Naive thymus-derived CD4-positive, alpha-beta T cell (primary cell): ENCODE measurements around the gene STRBP. TPM values are rescaled to one million over a fixed set of nuclear protein-coding genes. Genes with fewer than 3 reads are reported as not detected.
"Not testable (repeated sequence)": the region's sequence is repeated elsewhere in the genome, so short reads cannot be mapped to it uniquely, and the experiment has no call there.

Experiments used
- ATAC-seq: fragments of 150-1000 bp; cut with Tn5 transposase; 2 replicates; pipeline ENCODE4 v1.10.0; 2021; ENCODE audit warnings: mild to moderate bottlenecking, moderate library complexity
- CTCF ChIA-PET: fragments of 350-600 bp; sonication (Branson Sonifier 250); formaldehyde crosslinking; loops from one replicate; lab custom pipeline; 2021; ENCODE audit warnings: antibody characterized with exemption; lab: Charles Lee
- POLR2A ChIA-PET: fragments of 350-600 bp; sonication (Branson Sonifier 250); formaldehyde crosslinking; loops from one replicate; lab custom pipeline; 2021; ENCODE audit warnings: antibody characterized with exemption, inconsistent platforms; lab: Charles Lee
- DNase-seq, 9 donors: peaks; one replicate each; pipeline versions ENCODE4 v3.0.0 to v3.0.0-alpha.2; 2020 to 2022; ENCODE audit warnings: mixed read lengths in 1 of 9
- H3K27ac ChIP-seq: one replicate; pipeline ENCODE4 v1.7.0; 2013; ENCODE audit warnings: mild to moderate bottlenecking, low read depth, low read length, moderate library complexity
- H3K27me3 ChIP-seq, 2 donors: one replicate each; pipeline ENCODE4 v1.7.0; 2013; ENCODE audit warnings: low read length in 2 of 2, mild to moderate bottlenecking in 2 of 2, moderate library complexity in 2 of 2; ENCODE audit not compliant: control insufficient read depth in 2 of 2, insufficient read depth in 2 of 2
- H3K36me3 ChIP-seq, 3 experiments: 1 replicate in 2 of 3; 2 replicates in 1 of 3; pipeline ENCODE4 v1.7.0; 2013; ENCODE audit warnings: low read length in 3 of 3, mild to moderate bottlenecking in 3 of 3, moderate library complexity in 1 of 3; ENCODE audit not compliant: insufficient read depth in 3 of 3, control insufficient read depth in 2 of 3
- H3K4me1 ChIP-seq, 2 donors: one replicate each; pipeline ENCODE4 v1.7.0; 2013; ENCODE audit warnings: low read length in 2 of 2, mild to moderate bottlenecking in 2 of 2, moderate library complexity in 1 of 2; ENCODE audit not compliant: control insufficient read depth in 2 of 2, insufficient read depth in 2 of 2
- H3K4me3 ChIP-seq: 2 replicates; pipeline ENCODE4 v1.7.0; 2013; ENCODE audit warnings: mild to moderate bottlenecking, low read length
- H3K9me3 ChIP-seq, 3 experiments: 1 replicate in 2 of 3; 2 replicates in 1 of 3; pipeline ENCODE4 v1.7.0; 2013; ENCODE audit warnings: low read length in 3 of 3; ENCODE audit not compliant: control insufficient read depth in 2 of 3
- H3K27ac Mint-ChIP-seq, 9 donors: one replicate each; pipeline ENCODE4 v1.8.0; 2020 to 2022; ENCODE audit warnings: mixed read lengths in 9 of 9, mild to moderate bottlenecking in 8 of 9, moderate library complexity in 5 of 9, inconsistent platforms in 2 of 9
- H3K27me3 Mint-ChIP-seq, 5 donors: one replicate each; pipeline ENCODE4 v1.8.0; 2021 to 2022; ENCODE audit warnings: mixed read lengths in 5 of 5, mild to moderate bottlenecking in 1 of 5
- H3K36me3 Mint-ChIP-seq, 5 donors: one replicate each; pipeline ENCODE4 v1.8.0; 2020 to 2022; ENCODE audit warnings: mixed read lengths in 5 of 5, mild to moderate bottlenecking in 3 of 5, inconsistent platforms in 1 of 5
- H3K4me1 Mint-ChIP-seq, 7 donors: one replicate each; pipeline ENCODE4 v1.8.0; 2020 to 2022; ENCODE audit warnings: mixed read lengths in 7 of 7, mild to moderate bottlenecking in 3 of 7, inconsistent platforms in 1 of 7
- H3K4me3 Mint-ChIP-seq, 10 donors: one replicate each; pipeline ENCODE4 v1.8.0; 2020 to 2022; ENCODE audit warnings: mild to moderate bottlenecking in 10 of 10, mixed read lengths in 10 of 10, moderate library complexity in 6 of 10, inconsistent platforms in 2 of 10
- H3K9me3 Mint-ChIP-seq, 11 donors: one replicate each; pipeline ENCODE4 v1.8.0; 2020 to 2022; ENCODE audit warnings: mixed read lengths in 11 of 11, mild to moderate bottlenecking in 4 of 11, inconsistent platforms in 1 of 11, moderate library complexity in 1 of 11
- intact Hi-C, 2 donors: fragments of 100-400 bp; cut with micrococcal nuclease; formaldehyde crosslinking; loops; one replicate each; pipeline ENCODE4 v1.15.1; 2023
- polyA plus RNA-seq, 2 donors: library from polyadenylated mRNA; unstranded; fragments of 300-500 nt; fragmentation: Illumina TruSeq; gene quantifications; one replicate each; pipeline ENCODE4 v1.2.3, GENCODE V29; 2021
- total RNA-seq, 6 experiments: library from RNA in 5 of 6; stranded (reverse) in 5 of 6; gene quantifications; 1 replicate in 5 of 6; 2 replicates in 1 of 6; pipeline ENCODE4 v1.2.3 and lab custom pipeline; 2021 to 2026

The STRBP gene
- total and polyA plus RNA-seq, 7 experiments from 2014 or later = 14.5 to 28.8 (median 20.6) TPM

- ChIA-PET CTCF (no interaction called here), POLR2A (no interaction called here)
- Mint-ChIP-seq H3K36me3 (no peaks in the 10 kb centered on the region), H3K9me3 (peaks cover 0 to 22% (median 6%) of the 10 kb centered on the region in 11 donors), H3K4me1 (peaks cover 3 to 9% (median 5%) of the 10 kb centered on the region in 7 donors), H3K27ac (peak overlapping the region in 1 of 9 donors; percentile 17), H3K27me3 (peaks cover 0 to 12% (median 0%) of the 10 kb centered on the region in 5 donors), H3K4me3 (peak overlapping the region in 1 of 10 donors; percentile 15)
- Histone ChIP-seq H3K27ac (no peak overlapping the region), H3K9me3 (no peaks in the 10 kb centered on the region), H3K4me1 (no peaks in the 10 kb centered on the region), H3K27me3 (no peaks in the 10 kb centered on the region), H3K4me3 (no peak overlapping the region), H3K36me3 (no peaks in the 10 kb centered on the region)
- ATAC-seq (no peak), DNase-seq (no peak)
- intact Hi-C loops = no loop called here
These were observed 10.0 kb upstream of the STRBP start for GRCh38 chr9:123278361-123278760.

GRCh38 chr9:123276551-123276950 is 8.2 kb upstream of the STRBP start:
- ChIA-PET CTCF (no interaction called here), POLR2A (no interaction called here)
- Histone ChIP-seq H3K4me1 (no peaks in the 10 kb centered on the region), H3K27me3 (no peaks in the 10 kb centered on the region), H3K4me3 (no peak overlapping the region), H3K9me3 (no peaks in the 10 kb centered on the region), H3K27ac (no peak overlapping the region), H3K36me3 (no peaks in the 10 kb centered on the region)
- H3K4me1 Mint-ChIP-seq = peaks cover 3 to 9% (median 5%) of the 10 kb centered on the region in 7 donors
- H3K4me3 Mint-ChIP-seq = no peak overlapping the region
- intact Hi-C loops = no loop called here
- no peak for ATAC-seq
- peaks cover 0 to 12% (median 0%) of the 10 kb centered on the region in 5 donors for H3K27me3 Mint-ChIP-seq
- no peak for DNase-seq
- no peaks in the 10 kb centered on the region for H3K36me3 Mint-ChIP-seq
- H3K9me3 Mint-ChIP-seq = peaks cover 0 to 22% (median 6%) of the 10 kb centered on the region in 11 donors
- H3K27ac Mint-ChIP-seq = no peak overlapping the region

DNA sequence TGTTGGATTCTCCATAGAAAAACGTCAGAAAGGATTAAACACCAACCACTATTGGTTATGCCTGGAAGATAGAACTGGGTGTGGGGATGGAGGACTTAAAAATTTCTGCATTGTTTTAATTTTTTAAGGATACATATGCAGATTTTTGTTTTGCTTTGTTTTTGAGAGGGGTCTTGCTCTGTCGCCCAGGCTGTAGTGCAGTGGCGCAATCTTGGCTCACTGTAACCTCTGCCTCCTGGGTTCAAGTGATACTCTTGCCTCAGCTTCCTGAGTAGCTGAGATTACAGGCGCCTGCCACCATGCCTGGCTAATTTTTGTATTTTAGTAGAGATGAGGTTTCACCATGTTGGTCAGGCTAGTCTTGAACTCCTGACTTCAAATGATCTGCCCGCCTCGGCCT is 2.7 kb upstream of the STRBP start:
- H3K9me3 ChIP-seq, H3K36me3 ChIP-seq, H3K4me3 ChIP-seq, CTCF ChIA-PET, H3K27ac ChIP-seq, H3K36me3 Mint-ChIP-seq, H3K9me3 Mint-ChIP-seq, DNase-seq, H3K27ac Mint-ChIP-seq, POLR2A ChIA-PET, intact Hi-C loops, H3K27me3 ChIP-seq, ATAC-seq, H3K27me3 Mint-ChIP-seq: not testable (repeated sequence)
- peaks cover 22 to 31% (median 26%) of the 10 kb centered on the region in 7 donors for H3K4me1 Mint-ChIP-seq
- H3K4me3 Mint-ChIP-seq = peak overlapping the region in 1 of 10 donors; percentile 15
- peaks cover 3 to 12% of the 10 kb centered on the region in 2 donors for H3K4me1 ChIP-seq

DNA sequence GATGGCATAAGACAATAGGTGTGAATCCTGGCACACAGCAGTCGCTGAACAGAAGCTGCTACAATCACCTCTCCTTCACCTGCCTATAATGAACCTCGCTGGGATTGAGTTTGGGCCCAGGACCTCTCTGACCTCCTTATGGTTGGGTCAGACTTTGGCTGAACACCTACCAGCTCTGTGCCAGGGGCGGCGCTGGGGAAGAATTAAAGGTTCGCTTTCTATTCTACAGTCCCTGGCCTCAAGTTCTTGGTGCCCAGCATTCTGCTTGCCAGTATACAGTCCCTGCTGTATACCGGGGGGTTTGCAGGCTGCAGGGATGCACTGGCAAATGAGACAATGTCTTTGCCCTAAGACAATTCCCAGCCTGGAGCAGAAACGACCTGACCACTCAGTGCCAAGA is 895 bp upstream of the STRBP start:
- Histone ChIP-seq H3K27ac (peak overlapping the region; percentile 78), H3K4me3 (peak overlapping the region; percentile 76), H3K36me3 (no peaks in the 10 kb centered on the region), H3K4me1 (peaks cover 3 to 12% of the 10 kb centered on the region in 2 donors), H3K27me3 (no peaks in the 10 kb centered on the region), H3K9me3 (no peaks in the 10 kb centered on the region)
- H3K4me3 Mint-ChIP-seq = peak overlapping the region; percentile 68 to 90 (median 78)
- ATAC-seq = no peak
- ChIA-PET CTCF (interaction anchor here (0.8 to 1.8 kb wide), 2 partner anchors 11 to 81 kb away, joined by 3 to 7 read pairs; no protein-coding TSS in a partner anchor), POLR2A (interaction anchor here (1.0 to 1.9 kb wide), 7 partner anchors 9 to 438 kb away, joined by 3 to 14 read pairs (median 4); no protein-coding TSS in a partner anchor)
- peaks cover 0 to 9% (median 0%) of the 10 kb centered on the region in 5 donors for H3K27me3 Mint-ChIP-seq
- peak overlapping the region in 8 of 9 donors; percentile 30 to 90 (median 74) for H3K27ac Mint-ChIP-seq
- peaks cover 24 to 41% (median 39%) of the 10 kb centered on the region in 7 donors for H3K4me1 Mint-ChIP-seq
- intact Hi-C loops = loop anchor here (2.0 to 10.0 kb wide), 11 partner anchors 42 to 1583 kb away; partner anchors contain the start of genes RC3H2 (in 2 of the 2), DENND1A (in 1 of the 2), PDCL (in 1 of the 2) and PSMB7 (in 1 of the 2)
- no peaks in the 10 kb centered on the region for H3K36me3 Mint-ChIP-seq
- no peaks in the 10 kb centered on the region for H3K9me3 Mint-ChIP-seq
- DNase-seq = peak in 1 of 9 donors; percentile 4

GRCh38 chr9:123268199-123268464 is 254 bp downstream of the STRBP start:
- DNase-seq (no peak), ATAC-seq (no peak)
- POLR2A ChIA-PET = no interaction called here
- no peaks in the 10 kb centered on the region for H3K9me3 ChIP-seq
- CTCF ChIA-PET = no interaction called here
- peak overlapping the region; percentile 65 for H3K27ac ChIP-seq
- H3K4me1 ChIP-seq = peaks cover 3 to 12% of the 10 kb centered on the region in 2 donors
- H3K4me3 Mint-ChIP-seq = peak overlapping the region in 6 of 10 donors; percentile 72 to 90 (median 78)
- H3K4me1 Mint-ChIP-seq = peaks cover 27 to 47% (median 40%) of the 10 kb centered on the region in 7 donors
- H3K27ac Mint-ChIP-seq = no peak overlapping the region
- H3K4me3 ChIP-seq = peak overlapping the region; percentile 48
- no peaks in the 10 kb centered on the region for H3K36me3 Mint-ChIP-seq
- peaks cover 0 to 9% (median 0%) of the 10 kb centered on the region in 5 donors for H3K27me3 Mint-ChIP-seq
- no peaks in the 10 kb centered on the region for H3K9me3 Mint-ChIP-seq
- H3K27me3 ChIP-seq = no peaks in the 10 kb centered on the region
- H3K36me3 ChIP-seq = no peaks in the 10 kb centered on the region
- intact Hi-C loops = loop anchor here (1.0 to 10.0 kb wide), 17 partner anchors 37 to 1584 kb away; partner anchors contain the start of genes PDCL (in 2 of the 2), RC3H2 (in 2 of the 2), DENND1A (in 1 of the 2) and PSMB7 (in 1 of the 2)

GRCh38 chr9:123267481-123268198 is 746 bp downstream of the STRBP start:
- peaks cover 27 to 52% (median 45%) of the 10 kb centered on the region in 7 donors for H3K4me1 Mint-ChIP-seq
- H3K4me3 ChIP-seq = peak overlapping the region; percentile 48
- H3K27ac Mint-ChIP-seq = peak overlapping the region; percentile 37 to 84 (median 71)
- H3K27me3 ChIP-seq = no peaks in the 10 kb centered on the region
- H3K36me3 ChIP-seq = no peaks in the 10 kb centered on the region
- ChIA-PET CTCF (no interaction called here), POLR2A (no interaction called here)
- no peaks in the 10 kb centered on the region for H3K9me3 ChIP-seq
- DNase-seq = peak in 5 of 9 donors; percentile 4 to 31 (median 11)
- ATAC-seq = no peak
- intact Hi-C loops = loop anchor here (1.0 to 10.0 kb wide), 17 partner anchors 38 to 1585 kb away; partner anchors contain the start of genes PDCL (in 2 of the 2), RC3H2 (in 2 of the 2), DENND1A (in 1 of the 2) and PSMB7 (in 1 of the 2)
- peak overlapping the region; percentile 65 for H3K27ac ChIP-seq
- no peaks in the 10 kb centered on the region for H3K9me3 Mint-ChIP-seq
- H3K27me3 Mint-ChIP-seq = peaks cover 0 to 9% (median 0%) of the 10 kb centered on the region in 5 donors
- peak overlapping the region; percentile 71 to 97 (median 83) for H3K4me3 Mint-ChIP-seq
- peaks cover 3 to 13% of the 10 kb centered on the region in 2 donors for H3K4me1 ChIP-seq
- no peaks in the 10 kb centered on the region for H3K36me3 Mint-ChIP-seq
